Heart left ventricle (tissue), 13 donors: ENCODE results near the gene INF2.

Experiments
- POLR2A ChIP-seq, 2 donors: fragments of 450-650 bp; IDR thresholded peaks; one replicate each; pipeline ENCODE4 v1.6.1; 2017; ENCODE audit warnings: antibody characterized with exemption in 2 of 2, mild to moderate bottlenecking in 2 of 2, moderate library complexity in 2 of 2
- TF ChIP-seq, protein P1 (sequence below), 12 donors: fragments of 200-600 bp; sonication (generic) in 4 of 12; IDR thresholded peaks; one replicate each; pipeline versions ENCODE4 v1.5.0 to v1.8.0; 2018 to 2022; ENCODE audit warnings: antibody characterized with exemption in 12 of 12, mild to moderate bottlenecking in 5 of 12
- donor health status: ischemic (EF 13 %, LVEDD 7.1; RV severe dilation, severe dysfunction).
- donor health status: DM: no; HTN: yes; CAD: no.
- donor health status: DM: no; HTN: no; CAD: no.
- donor health status: ischemic (EF 25% LVEDD 6.9; RV normal size, moderate dysfunction).
- donor health status: ischemic (EF 25% LVEDD 5.7; RV mildly dilated, moderate dysfunction).
- donor health status: ischemic (EF 35%, LVEDD 5.7; RV mildly dilated, moderate dysfunction).
- donor health status: nonischemic (EF 11% LVEDD 7.7; RV severe dilation, severe dysfunction).
- donor health status: DM: yes; HTN: yes; CAD: no.
- donor health status: PGD.
- donor health status: ischemic (EF 29% LVEDD 5.4; RV normal size, mild dysfunction).
- donor health status: nonischemic (EF 23%, LVEDD 6.1; RV moderate dilation, normal function).

DNA sequence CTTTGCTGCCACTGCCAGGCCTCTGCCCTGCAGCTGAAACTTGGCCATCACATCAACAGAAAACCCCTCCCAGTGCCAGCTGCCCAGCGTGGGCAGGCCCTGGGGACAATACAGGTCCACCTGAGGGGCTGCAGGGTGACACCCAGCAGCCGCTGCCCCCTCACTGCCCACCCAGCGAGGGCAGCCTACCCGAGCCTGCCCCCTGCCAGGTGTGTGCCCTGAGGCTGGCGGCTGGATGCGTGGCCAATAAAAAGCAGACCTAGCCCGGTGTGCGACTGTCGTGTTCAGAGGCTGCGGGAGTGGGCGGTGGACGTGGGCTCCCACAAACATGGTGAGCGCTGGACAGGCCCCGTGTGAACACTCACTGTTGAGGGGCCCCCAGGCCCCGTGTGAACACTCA, 29.9 kb downstream of the INF2 start:
- no peak for TF ChIP-seq POLR2A (IDR thresholded peaks at IDR 0.05)
- TF ChIP-seq, protein P1, sequence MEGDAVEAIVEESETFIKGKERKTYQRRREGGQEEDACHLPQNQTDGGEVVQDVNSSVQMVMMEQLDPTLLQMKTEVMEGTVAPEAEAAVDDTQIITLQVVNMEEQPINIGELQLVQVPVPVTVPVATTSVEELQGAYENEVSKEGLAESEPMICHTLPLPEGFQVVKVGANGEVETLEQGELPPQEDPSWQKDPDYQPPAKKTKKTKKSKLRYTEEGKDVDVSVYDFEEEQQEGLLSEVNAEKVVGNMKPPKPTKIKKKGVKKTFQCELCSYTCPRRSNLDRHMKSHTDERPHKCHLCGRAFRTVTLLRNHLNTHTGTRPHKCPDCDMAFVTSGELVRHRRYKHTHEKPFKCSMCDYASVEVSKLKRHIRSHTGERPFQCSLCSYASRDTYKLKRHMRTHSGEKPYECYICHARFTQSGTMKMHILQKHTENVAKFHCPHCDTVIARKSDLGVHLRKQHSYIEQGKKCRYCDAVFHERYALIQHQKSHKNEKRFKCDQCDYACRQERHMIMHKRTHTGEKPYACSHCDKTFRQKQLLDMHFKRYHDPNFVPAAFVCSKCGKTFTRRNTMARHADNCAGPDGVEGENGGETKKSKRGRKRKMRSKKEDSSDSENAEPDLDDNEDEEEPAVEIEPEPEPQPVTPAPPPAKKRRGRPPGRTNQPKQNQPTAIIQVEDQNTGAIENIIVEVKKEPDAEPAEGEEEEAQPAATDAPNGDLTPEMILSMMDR (IDR thresholded peaks at IDR 0.05) = no peak
